Measurements from ENCODE around the gene LCLAT1.

DNA sequence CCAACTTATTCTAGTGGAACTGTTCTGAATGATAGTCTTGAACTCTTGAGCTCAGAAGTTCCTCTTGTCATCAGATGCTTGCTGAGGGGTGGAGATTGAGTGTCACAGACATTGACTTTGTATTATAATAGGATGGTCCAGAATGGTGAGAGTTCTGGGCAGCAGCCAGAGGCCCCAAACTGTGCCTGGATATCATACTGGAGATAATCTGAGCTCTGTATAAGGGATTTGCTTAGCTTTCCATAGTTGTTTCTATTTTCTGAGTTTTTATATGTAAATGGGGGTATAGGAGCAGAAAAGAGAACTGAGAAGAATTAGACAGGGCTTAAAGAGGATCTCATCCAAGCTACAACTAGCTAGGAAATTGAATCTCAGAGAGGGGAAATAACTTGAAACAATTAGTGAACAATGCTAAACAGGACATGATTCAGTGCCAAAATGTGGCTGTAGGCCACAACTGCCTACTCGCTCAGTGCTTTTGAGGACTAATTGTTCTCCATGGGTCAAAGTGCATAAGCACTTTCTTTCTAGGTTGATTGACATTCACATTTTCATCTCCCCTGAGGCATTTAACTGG is 10.1 kb upstream of the LCLAT1 start:
- TF ChIP-seq POLR2A (IDR thresholded peaks at IDR 0.05) (no peak), EP300 (IDR thresholded peaks at IDR 0.05) (no peak)
- TF ChIP-seq, protein P1, sequence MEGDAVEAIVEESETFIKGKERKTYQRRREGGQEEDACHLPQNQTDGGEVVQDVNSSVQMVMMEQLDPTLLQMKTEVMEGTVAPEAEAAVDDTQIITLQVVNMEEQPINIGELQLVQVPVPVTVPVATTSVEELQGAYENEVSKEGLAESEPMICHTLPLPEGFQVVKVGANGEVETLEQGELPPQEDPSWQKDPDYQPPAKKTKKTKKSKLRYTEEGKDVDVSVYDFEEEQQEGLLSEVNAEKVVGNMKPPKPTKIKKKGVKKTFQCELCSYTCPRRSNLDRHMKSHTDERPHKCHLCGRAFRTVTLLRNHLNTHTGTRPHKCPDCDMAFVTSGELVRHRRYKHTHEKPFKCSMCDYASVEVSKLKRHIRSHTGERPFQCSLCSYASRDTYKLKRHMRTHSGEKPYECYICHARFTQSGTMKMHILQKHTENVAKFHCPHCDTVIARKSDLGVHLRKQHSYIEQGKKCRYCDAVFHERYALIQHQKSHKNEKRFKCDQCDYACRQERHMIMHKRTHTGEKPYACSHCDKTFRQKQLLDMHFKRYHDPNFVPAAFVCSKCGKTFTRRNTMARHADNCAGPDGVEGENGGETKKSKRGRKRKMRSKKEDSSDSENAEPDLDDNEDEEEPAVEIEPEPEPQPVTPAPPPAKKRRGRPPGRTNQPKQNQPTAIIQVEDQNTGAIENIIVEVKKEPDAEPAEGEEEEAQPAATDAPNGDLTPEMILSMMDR (IDR thresholded peaks at IDR 0.05): no peak
